HCT116 (cell line): ENCODE measurements around the gene PARVB. TPM values are rescaled to one million over a fixed set of nuclear protein-coding genes. Genes with fewer than 3 reads are reported as not detected.

Experiments
- ATAC-seq: fragments of 200-7000 bp; cut with Tn5 transposase; 2 replicates; pipeline ENCODE4 v1.9.1; 2020; ENCODE audit warnings: mild to moderate bottlenecking, moderate library complexity
- BruUV-seq: library from RNA; stranded (reverse); fragments of 400-500 nt; replicated peaks from 2 replicates; lab custom pipeline; 2021; lab: Mats Ljungman, UMichigan
- CTCF ChIA-PET: fragments of 300-600 bp; sonication (Branson Sonifier 250); formaldehyde crosslinking; loops from one replicate; lab custom pipeline; 2021; ENCODE audit warnings: antibody characterized with exemption; lab: Charles Lee
- POLR2A ChIA-PET: fragments of 300-600, 350-600 bp; sonication (Branson Sonifier 250); formaldehyde crosslinking; loops from one replicate; lab custom pipeline; 2021; ENCODE audit warnings: antibody characterized with exemption; lab: Charles Lee
- RAD21 ChIA-PET, 2 experiments: fragments of 300-600 bp; sonication (Branson Sonifier 250); formaldehyde crosslinking; loops; one replicate each; lab custom pipeline; 2023; ENCODE audit warnings: low total read pairs in 2 of 2; ENCODE audit not compliant: uncharacterized antibody in 2 of 2, unreplicated experiment in 2 of 2, low non-redundant PET in 1 of 2; lab: Charles Lee
- DNase-seq: peaks from one replicate; pipeline ENCODE4 v3.0.0-alpha.2; 2010; ENCODE audit warnings: low read depth, low spot score
- H2AFZ ChIP-seq: fragments of 200-600 bp; shearing (Covaris generic), sonication (generic); 2 replicates; pipeline ENCODE4 v1.6.1; 2017; ENCODE audit warnings: low read depth, mixed run types, mixed read lengths, antibody characterized with exemption, low read length; ENCODE audit not compliant: poor library complexity, severe bottlenecking
- H3K27ac ChIP-seq: 2 replicates; pipeline ENCODE4 v1.5.1; 2012; ENCODE audit warnings: low read depth, low read length
- H3K27me3 ChIP-seq: fragments of 200-600 bp; sonication (generic); 2 replicates; pipeline ENCODE4 v1.6.1; 2016; ENCODE audit warnings: mixed run types, low read length, mixed read lengths; ENCODE audit not compliant: insufficient read depth
- H3K36me3 ChIP-seq, 2 experiments: fragments of 200-500 bp in 1 of 2; fragments of 200-600 bp in 1 of 2; sonication (Bioruptor generic) in 1 of 2; sonication (generic) in 1 of 2; 2 replicates each; pipeline versions ENCODE4 v1.5.1 to v1.6.1; 2014 to 2016; ENCODE audit warnings: low read length in 2 of 2, inconsistent platforms in 1 of 2, mixed read lengths in 1 of 2, mixed run types in 1 of 2; ENCODE audit not compliant: insufficient read depth in 2 of 2, control insufficient read depth in 1 of 2
- H3K4me1 ChIP-seq, 2 experiments: fragments of 200-600 bp in 1 of 2; sonication (generic) in 1 of 2; 2 replicates each; pipeline versions ENCODE4 v1.5.1 to v1.6.1; 2012 to 2017; ENCODE audit warnings: low read length in 2 of 2, inconsistent platforms in 1 of 2, mild to moderate bottlenecking in 1 of 2, mixed read lengths in 1 of 2, mixed run types in 1 of 2, moderate library complexity in 1 of 2; ENCODE audit not compliant: insufficient read depth in 2 of 2, control insufficient read depth in 1 of 2
- H3K4me2 ChIP-seq: fragments of 200-600 bp; sonication (generic); 2 replicates; pipeline ENCODE4 v1.6.1; 2017; ENCODE audit warnings: mixed run types, low read length, mixed read lengths
- H3K4me3 ChIP-seq, 2 experiments: fragments of 200-600 bp in 1 of 2; sonication (generic) in 1 of 2; replicated peaks in 1 of 2; 2 replicates each; pipeline ENCODE4 v1.5.1; 2011 to 2016; ENCODE audit warnings: low read length in 2 of 2, control low read depth in 1 of 2, low read depth in 1 of 2, mild to moderate bottlenecking in 1 of 2, mixed read lengths in 1 of 2, mixed run types in 1 of 2
- H3K79me2 ChIP-seq: fragments of 200-600 bp; sonication (generic); 2 replicates; pipeline ENCODE4 v1.6.1; 2017; ENCODE audit warnings: mild to moderate bottlenecking, mixed run types, low read length, moderate library complexity, mixed read lengths; ENCODE audit not compliant: insufficient read depth
- H3K9ac ChIP-seq: fragments of 200-600 bp; sonication (generic); 2 replicates; pipeline ENCODE4 v1.6.1; 2016; ENCODE audit warnings: low read length, mixed read lengths
- H3K9me2 ChIP-seq: fragments of 200-600 bp; sonication (generic), shearing (Covaris generic); 2 replicates; pipeline ENCODE4 v1.6.1; 2017; ENCODE audit warnings: mixed run types, mild to moderate bottlenecking, moderate library complexity; ENCODE audit not compliant: insufficient read depth
- H3K9me3 ChIP-seq, 2 experiments: fragments of 200-500 bp in 1 of 2; fragments of 200-600 bp in 1 of 2; sonication (Bioruptor generic) in 1 of 2; sonication (generic) in 1 of 2; 2 replicates each; pipeline ENCODE4 v1.6.1; 2014 to 2017; ENCODE audit warnings: low read length in 2 of 2, mixed read lengths in 2 of 2, inconsistent platforms in 1 of 2, low read depth in 1 of 2, mild to moderate bottlenecking in 1 of 2, mixed run types in 1 of 2, moderate library complexity in 1 of 2; ENCODE audit not compliant: control insufficient read depth in 1 of 2, insufficient read depth in 1 of 2
- H4K20me1 ChIP-seq: fragments of 200-600 bp; sonication (generic), shearing (Covaris generic); 2 replicates; pipeline ENCODE4 v1.6.1; 2017; ENCODE audit warnings: mixed run types, mild to moderate bottlenecking, moderate library complexity; ENCODE audit not compliant: insufficient read depth
- ATF3 ChIP-seq: IDR thresholded peaks from 2 replicates; pipeline ENCODE4 v1.6.1; 2012
- EGR1 ChIP-seq: IDR thresholded peaks from 2 replicates; pipeline ENCODE4 v1.6.1; 2012; ENCODE audit warnings: low read depth
- ELF1 ChIP-seq: IDR thresholded peaks from 2 replicates; pipeline ENCODE4 v1.6.1; 2012; ENCODE audit warnings: low read depth, borderline replicate concordance
- EZH2phosphoT487 ChIP-seq: fragments of 200-600 bp; IDR thresholded peaks from 2 replicates; pipeline ENCODE4 v1.6.1; 2018; ENCODE audit warnings: antibody characterized with exemption, borderline replicate concordance
- JUND ChIP-seq: IDR thresholded peaks from 2 replicates; pipeline ENCODE4 v1.6.1; 2012
- MAX ChIP-seq: IDR thresholded peaks from 2 replicates; pipeline ENCODE4 v1.6.1; 2012
- POLR2AphosphoS5 ChIP-seq: IDR thresholded peaks from 2 replicates; pipeline ENCODE4 v1.6.1; 2011; ENCODE audit warnings: mild to moderate bottlenecking, low read depth, low read length, moderate library complexity
- REST ChIP-seq: IDR thresholded peaks from 2 replicates; pipeline ENCODE4 v1.6.1; 2012; ENCODE audit warnings: low read depth
- SIN3A ChIP-seq: IDR thresholded peaks from 2 replicates; pipeline ENCODE4 v1.6.1; 2012; ENCODE audit warnings: low read depth
- TCF7L2 ChIP-seq: IDR thresholded peaks from 2 replicates; pipeline ENCODE4 v1.7.0; 2011; ENCODE audit warnings: borderline replicate concordance, inconsistent platforms; ENCODE audit not compliant: insufficient read depth, insufficient read length; ENCODE audit errors: extremely low read depth
- YY1 ChIP-seq: IDR thresholded peaks from 2 replicates; pipeline ENCODE4 v1.6.1; 2011; ENCODE audit warnings: low read length, low read depth, moderate library complexity, mild to moderate bottlenecking; ENCODE audit not compliant: insufficient replicate concordance; ENCODE audit errors: extremely low read depth
- ZBTB33 ChIP-seq: IDR thresholded peaks from 2 replicates; pipeline ENCODE4 v1.6.1; 2011; ENCODE audit warnings: mild to moderate bottlenecking, low read length, moderate library complexity; ENCODE audit not compliant: insufficient replicate concordance; ENCODE audit errors: extremely low read depth
- ZFX ChIP-seq: fragments of 450-650 bp; IDR thresholded peaks from 2 replicates; pipeline ENCODE4 v1.6.1; 2017
- intact Hi-C: fragments of 100-400 bp; cut with micrococcal nuclease; formaldehyde crosslinking; loops from 2 replicates; pipeline ENCODE4 v1.10.0; 2022
- total RNA-seq: library from RNA; stranded (reverse); gene quantifications from one replicate; pipeline ENCODE4 v1.2.1, GENCODE V29; 2021; ENCODE audit not compliant: unreplicated experiment

Gene PARVB
- total RNA-seq, 1 experiment from 2014 or later = 21.4 TPM

GRCh38 chr22:44068422-44069191 lies 44.5 kb downstream of the PARVB start:
- ChIA-PET RAD21 (no interaction called here), POLR2A (no interaction called here), CTCF (interaction anchor here (1.7 kb wide), 1 partner anchor 17 kb away, joined by 5 read pairs; no protein-coding TSS in a partner anchor)
- Histone ChIP-seq H3K9ac (no peak overlapping the region), H3K4me1 (no peaks in the 10 kb centered on the region), H3K9me3 (no peaks in the 10 kb centered on the region), H3K36me3 (no peaks in the 10 kb centered on the region), H3K27me3 (no peaks in the 10 kb centered on the region), H3K4me2 (no peak overlapping the region), H2AFZ (no peak overlapping the region), H3K79me2 (no peaks in the 10 kb centered on the region), H3K27ac (no peak overlapping the region), H3K9me2 (no peaks in the 10 kb centered on the region), H4K20me1 (no peaks in the 10 kb centered on the region), H3K4me3 (no peak overlapping the region)
- no peak for DNase-seq
- no TSS peak for BruUV-seq
- intact Hi-C loops = no loop called here
- TF ChIP-seq ATF3 = no peak
- TF ChIP-seq YY1 = no peak
- TF ChIP-seq REST = no peak
- no peak for TF ChIP-seq TCF7L2
- TF ChIP-seq POLR2AphosphoS5 = no peak
- no peak for TF ChIP-seq MAX
- no peak for TF ChIP-seq ZBTB33
- TF ChIP-seq ELF1 = no peak
- no peak for TF ChIP-seq SIN3A
- no peak for TF ChIP-seq JUND
- TF ChIP-seq EGR1 = no peak
- no peak for TF ChIP-seq EZH2phosphoT487
- TF ChIP-seq ZFX = no peak
- ATAC-seq = no peak
